SK-N-SH (cell line): ENCODE measurements around the gene PPM1N. TPM values are rescaled to one million over a fixed set of nuclear protein-coding genes. Genes with fewer than 3 reads are reported as not detected.

Source experiments
- CTCF ChIA-PET: fragments of 300-600, 350-600 bp; formaldehyde crosslinking; extraction: SDS; loops from one replicate; lab custom pipeline; 2021; lab: Yijun Ruan, JAX
- POLR2A ChIA-PET: fragments of 350-600 bp; sonication (Branson Sonifier 250); formaldehyde crosslinking; extraction: SDS; loops from one replicate; lab custom pipeline; 2020; ENCODE audit warnings: antibody characterized with exemption, inconsistent platforms; lab: Yijun Ruan, JAX
- DNase-seq: peaks from one replicate; pipeline ENCODE4 v3.0.0; 2012
- H2AFZ ChIP-seq: fragments of 200-600 bp; sonication (generic); 2 replicates; pipeline ENCODE4 v1.8.1; 2016; ENCODE audit warnings: antibody characterized with exemption, mild to moderate bottlenecking, low read depth
- H3F3A ChIP-seq: fragments of 200-600 bp; sonication (generic); replicated peaks from 2 replicates; pipeline ENCODE3; 2016; ENCODE audit warnings: antibody characterized with exemption, mild to moderate bottlenecking; ENCODE audit not compliant: insufficient read depth
- H3K27ac ChIP-seq, 2 experiments: fragments of 200-500 bp in 1 of 2; fragments of 200-600 bp in 1 of 2; sonication (Bioruptor generic) in 1 of 2; sonication (generic), shearing (Covaris generic) in 1 of 2; 2 replicates each; pipeline versions ENCODE4 v1.5.1 to v1.6.1; 2014 to 2016; ENCODE audit warnings: low read depth in 2 of 2, inconsistent platforms in 1 of 2, low read length in 1 of 2, mild to moderate bottlenecking in 1 of 2, mixed read lengths in 1 of 2
- H3K27me3 ChIP-seq: fragments of 200-600 bp; sonication (generic), shearing (Covaris generic); 2 replicates; pipeline ENCODE4 v1.6.1; 2016; ENCODE audit warnings: mixed run types; ENCODE audit not compliant: insufficient read depth
- H3K36me3 ChIP-seq, 2 experiments: fragments of 200-500 bp in 1 of 2; fragments of 200-600 bp in 1 of 2; sonication (Bioruptor generic) in 1 of 2; sonication (generic) in 1 of 2; replicated peaks in 1 of 2; 2 replicates each; pipeline versions ENCODE3 to v1.5.1; 2014 to 2016; ENCODE audit warnings: low read length in 1 of 2, mild to moderate bottlenecking in 1 of 2; ENCODE audit not compliant: insufficient read depth in 2 of 2, control insufficient read depth in 1 of 2
- H3K4me1 ChIP-seq, 2 experiments: fragments of 200-500 bp in 1 of 2; fragments of 200-600 bp in 1 of 2; sonication (Bioruptor generic) in 1 of 2; sonication (generic), shearing (Covaris generic) in 1 of 2; 2 replicates each; pipeline versions ENCODE4 v1.5.1 to v1.6.1; 2014 to 2016; ENCODE audit warnings: low read depth in 1 of 2, low read length in 1 of 2, mixed run types in 1 of 2; ENCODE audit not compliant: insufficient read depth in 2 of 2, control insufficient read depth in 1 of 2
- H3K4me2 ChIP-seq: fragments of 200-600 bp; sonication (generic), shearing (Covaris generic); 2 replicates; pipeline ENCODE4 v1.6.1; 2017; ENCODE audit warnings: mixed run types
- H3K4me3 ChIP-seq, 2 experiments: fragments of 200-500 bp in 1 of 2; fragments of 200-600 bp in 1 of 2; sonication (Bioruptor generic) in 1 of 2; sonication (generic), shearing (Covaris generic) in 1 of 2; 2 replicates each; pipeline versions ENCODE4 v1.5.1 to v1.8.1; 2014 to 2016; ENCODE audit warnings: low read depth in 2 of 2, inconsistent platforms in 1 of 2, low read length in 1 of 2, mild to moderate bottlenecking in 1 of 2, mixed read lengths in 1 of 2, moderate library complexity in 1 of 2
- H3K79me2 ChIP-seq: fragments of 200-600 bp; sonication (generic); 2 replicates; pipeline ENCODE4 v1.8.1; 2017; ENCODE audit warnings: mild to moderate bottlenecking; ENCODE audit not compliant: insufficient read depth
- H3K9ac ChIP-seq: fragments of 200-600 bp; sonication (generic); 2 replicates; pipeline ENCODE4 v1.6.1; 2017; ENCODE audit warnings: mixed run types
- H3K9me2 ChIP-seq: fragments of 200-600 bp; sonication (generic); 2 replicates; pipeline ENCODE4 v1.6.1; 2017; ENCODE audit warnings: mixed run types
- H3K9me3 ChIP-seq: fragments of 200-600 bp; sonication (generic); 2 replicates; pipeline ENCODE4 v1.6.1; 2017; ENCODE audit warnings: mixed run types, mild to moderate bottlenecking, moderate library complexity
- H4K20me1 ChIP-seq: fragments of 200-600 bp; sonication (generic); 2 replicates; pipeline ENCODE4 v1.6.1; 2017; ENCODE audit warnings: mild to moderate bottlenecking, mixed run types; ENCODE audit not compliant: insufficient read depth
- CHD2 ChIP-seq: fragments of 150-350 bp; IDR thresholded peaks from 2 replicates; pipeline ENCODE4 v1.6.1; 2018; ENCODE audit warnings: low read length; ENCODE audit not compliant: partially characterized antibody
- CTCF ChIP-seq: fragments of 200-600 bp; sonication (generic); IDR thresholded peaks from 2 replicates; pipeline ENCODE4 v1.6.1; 2017; ENCODE audit warnings: antibody characterized with exemption, mild to moderate bottlenecking, moderate library complexity
- EZH2phosphoT487 ChIP-seq: fragments of 200-600 bp; sonication (generic); IDR thresholded peaks from 2 replicates; pipeline ENCODE4 v1.6.1; 2017; ENCODE audit warnings: low read depth, mixed run types, mild to moderate bottlenecking, antibody characterized with exemption, moderate library complexity, borderline replicate concordance
- FOSL2 ChIP-seq: IDR thresholded peaks from 2 replicates; pipeline ENCODE4 v1.4.0; 2012; ENCODE audit warnings: low read depth, mild to moderate bottlenecking, moderate library complexity, borderline replicate concordance
- FOXM1 ChIP-seq: IDR thresholded peaks from 2 replicates; pipeline ENCODE4 v1.4.0; 2012; ENCODE audit warnings: low read depth, mild to moderate bottlenecking
- GABPA ChIP-seq: IDR thresholded peaks from 2 replicates; pipeline ENCODE4 v1.4.0; 2012; ENCODE audit warnings: low read depth, mild to moderate bottlenecking
- JUND ChIP-seq: IDR thresholded peaks from 2 replicates; pipeline ENCODE4 v1.4.0; 2012
- MAX ChIP-seq: IDR thresholded peaks from 2 replicates; pipeline ENCODE4 v1.4.0; 2012; ENCODE audit warnings: low read depth
- MEF2A ChIP-seq: IDR thresholded peaks from 2 replicates; pipeline ENCODE4 v1.4.0; 2012; ENCODE audit warnings: low read depth, borderline replicate concordance
- MXI1 ChIP-seq: IDR thresholded peaks from 2 replicates; pipeline ENCODE4 v1.6.1; 2012; ENCODE audit warnings: mild to moderate bottlenecking, low read depth, low read length, improper control_type of control experiment
- NFIC ChIP-seq: IDR thresholded peaks from 2 replicates; pipeline ENCODE4 v1.4.0; 2012; ENCODE audit warnings: borderline replicate concordance
- NRF1 ChIP-seq: IDR thresholded peaks from 2 replicates; pipeline ENCODE4 v1.6.1; 2012; ENCODE audit warnings: low read depth, mild to moderate bottlenecking, low read length
- RAD21 ChIP-seq: IDR thresholded peaks from 2 replicates; pipeline ENCODE4 v1.6.1; 2012; ENCODE audit warnings: mild to moderate bottlenecking, low read length
- RCOR1 ChIP-seq: fragments of 150-350 bp; IDR thresholded peaks from 2 replicates; pipeline ENCODE4 v1.6.1; 2017; ENCODE audit warnings: antibody characterized with exemption, low read length
- RXRA ChIP-seq: IDR thresholded peaks from 2 replicates; pipeline ENCODE4 v1.4.0; 2012; ENCODE audit warnings: low read depth, mild to moderate bottlenecking, borderline replicate concordance
- SIN3A ChIP-seq: IDR thresholded peaks from 2 replicates; pipeline ENCODE4 v1.6.1; 2012; ENCODE audit warnings: low read depth, mild to moderate bottlenecking, low read length, moderate library complexity, borderline replicate concordance
- TAF1 ChIP-seq: IDR thresholded peaks from 2 replicates; pipeline ENCODE4 v1.6.1; 2012; ENCODE audit warnings: low read depth, mild to moderate bottlenecking, low read length, moderate library complexity, borderline replicate concordance
- TCF12 ChIP-seq: IDR thresholded peaks from 2 replicates; pipeline ENCODE4 v1.4.0; 2012
- USF1 ChIP-seq: IDR thresholded peaks from 2 replicates; pipeline ENCODE4 v1.4.0; 2012; ENCODE audit warnings: low read depth, borderline replicate concordance
- YY1 ChIP-seq: IDR thresholded peaks from 2 replicates; pipeline ENCODE4 v1.4.0; 2012; ENCODE audit warnings: low read depth, mild to moderate bottlenecking
- ZBTB33 ChIP-seq: IDR thresholded peaks from 2 replicates; pipeline ENCODE4 v1.4.0; 2012; ENCODE audit warnings: low read depth, borderline replicate concordance
- WGBS: methylation state at CpG from one replicate; pipeline ENCODE4 v1.1.6; 2017; ENCODE audit warnings: low lambda C conversion rate; 5-methylcytosine and 5-hydroxymethylcytosine counted together
- polyA plus RNA-seq, 3 experiments: library from polyadenylated mRNA; depleted of rRNA; stranded (reverse); fragments of >200 nt; gene quantifications; 2 replicates each; pipeline ENCODE4 v1.2.3, GENCODE V29; 2012

The PPM1N gene
- polyA plus RNA-seq, 1 of the 3 experiments (the other 2 are of a cell fraction), result 10.3 TPM

- TF ChIP-seq NRF1, result no peak
- TF ChIP-seq SIN3A, result peak; percentile 67; the same call in 1 of the 2 replicates
- no peak for TF ChIP-seq MEF2A
- TF ChIP-seq CTCF, result no peak
- no peak for TF ChIP-seq GABPA
- no peak for TF ChIP-seq RCOR1
- TF ChIP-seq JUND, result no peak
- 0 out of 2 replicates have a peak, but pooled peaks have one; percentile 35 for TF ChIP-seq MXI1
- no peak for TF ChIP-seq RAD21
- TF ChIP-seq MAX, result peak; percentile 35; the same call in 1 of the 2 replicates
Measured at GRCh38 chr19:45496349-45496953, 1.8 kb upstream of the PPM1N start (continued).

GRCh38 chr19:45497791-45498190 is 452 bp upstream of the PPM1N start:
- POLR2A ChIA-PET, result no interaction called here
- H3K36me3 ChIP-seq, result no peaks in the 10 kb centered on the region
- TF ChIP-seq CTCF, result no peak
- TF ChIP-seq USF1, result no peak
- no peak for TF ChIP-seq TAF1
- TF ChIP-seq YY1, result no peak
- no peak for TF ChIP-seq FOXM1
- TF ChIP-seq NRF1, result no peak
- no peak for TF ChIP-seq NFIC
- TF ChIP-seq GABPA, result no peak
- TF ChIP-seq RCOR1, result no peak
- TF ChIP-seq TCF12, result no peak
- no peak for TF ChIP-seq MXI1
- TF ChIP-seq JUND, result no peak
- no peak for TF ChIP-seq ZBTB33
- no peak for TF ChIP-seq CHD2
- TF ChIP-seq EZH2phosphoT487, result no peak
- TF ChIP-seq RAD21, result no peak
- TF ChIP-seq RXRA, result no peak
- no peak for TF ChIP-seq MEF2A
- TF ChIP-seq FOSL2, result no peak
- TF ChIP-seq, all 33 proteins: peak for 0

More at GRCh38 chr19:45497791-45498190, 452 bp upstream of the PPM1N start:
- H3K27ac ChIP-seq, result no peak overlapping the region
- no peak overlapping the region for H3K9ac ChIP-seq
- peaks cover 13% of the 10 kb centered on the region; the same call in 1 of the 2 replicates for H4K20me1 ChIP-seq
- no peak overlapping the region for H2AFZ ChIP-seq
- H3K4me1 ChIP-seq, result peaks cover 3 to 16% of the 10 kb centered on the region in 2 experiments; a peak in 2 of 4 replicates
- no peaks in the 10 kb centered on the region for H3K27me3 ChIP-seq
- H3K9me3 ChIP-seq, result no peaks in the 10 kb centered on the region
- no peaks in the 10 kb centered on the region for H3K9me2 ChIP-seq
- DNase-seq, result no peak
- peak overlapping the region in 1 of 2 experiments; percentile 16; a peak in 1 of 4 replicates for H3K4me3 ChIP-seq
- peaks cover 8% of the 10 kb centered on the region for H3F3A ChIP-seq
- no peaks in the 10 kb centered on the region for H3K79me2 ChIP-seq
- 90% methylated on average over 15 of the region's 16 CpGs for WGBS
- no peak overlapping the region for H3K4me2 ChIP-seq
- CTCF ChIA-PET, result interaction anchor here (1.1 to 7.8 kb wide), 4 partner anchors 8 to 70 kb away, joined by 3 to 97 read pairs (median 38); no protein-coding TSS in a partner anchor
